OCI-M2 (cell line): ENCODE data around the gene SMOC1.

Experiments used
- DNase-seq: peaks from one replicate; lab custom pipeline; 2025; ENCODE audit not compliant: unreplicated experiment; lab: John Stamatoyannopoulos, UW

SMOC1 gene

GRCh38 chr14:69980457-69981425 is 101.5 kb downstream of the SMOC1 start:
- DNase-seq: no peak

- DNase-seq: no peak
These were observed 103.1 kb downstream of the SMOC1 start for GRCh38 chr14:69982220-69982839.

GRCh38 chr14:69982886-69983285 is 103.7 kb downstream of the SMOC1 start:
- no peak for DNase-seq

DNA sequence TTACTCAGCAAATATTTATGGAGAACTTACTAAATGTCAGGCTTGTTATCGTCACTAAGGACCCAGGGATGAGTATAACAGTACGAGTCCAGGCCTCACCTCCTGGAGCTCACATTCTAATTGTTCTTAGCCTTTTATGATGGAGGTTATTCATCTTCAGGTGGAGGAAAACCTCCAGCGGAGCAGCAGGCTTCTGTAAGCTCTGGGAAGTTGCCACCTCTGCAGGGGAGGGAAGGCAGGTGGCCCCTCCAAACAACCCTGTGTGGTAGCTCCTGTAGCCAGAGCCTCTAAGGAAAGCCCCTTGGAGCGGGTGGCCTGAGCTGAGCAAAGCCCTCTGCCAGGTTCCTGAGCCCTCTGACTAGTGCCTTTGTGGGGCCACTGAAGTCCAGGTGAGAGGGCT is 104.1 kb downstream of the SMOC1 start:
- DNase-seq: no peak

GRCh38 chr14:69985463-69985862 is 106.2 kb downstream of the SMOC1 start:
- DNase-seq: no peak

DNA sequence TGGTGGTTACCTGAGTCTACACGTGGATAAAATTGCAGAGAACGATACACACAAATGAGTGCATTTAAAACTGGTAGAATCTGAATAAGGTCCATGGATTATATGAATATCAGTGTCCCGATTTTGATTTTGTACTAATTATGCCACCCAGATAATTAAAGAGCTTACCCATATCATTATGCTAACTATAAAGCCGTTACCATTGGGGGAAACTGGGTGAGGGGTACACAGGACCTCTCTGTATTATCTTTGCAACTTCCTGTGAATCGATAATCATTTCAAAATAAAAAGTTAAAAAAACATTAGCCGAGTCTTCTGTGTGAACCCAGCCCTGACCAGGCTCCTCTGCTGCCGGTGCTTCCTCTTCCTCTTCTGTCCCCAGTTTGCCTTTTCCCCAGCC is 107.1 kb downstream of the SMOC1 start:
- no peak for DNase-seq

GRCh38 chr14:69987406-69988121 is 108.3 kb downstream of the SMOC1 start:
- no peak for DNase-seq

GRCh38 chr14:69988979-69989378 is 109.8 kb downstream of the SMOC1 start:
- DNase-seq: no peak

GRCh38 chr14:69989622-69990021 is 110.4 kb downstream of the SMOC1 start:
- DNase-seq: no peak

- DNase-seq: no peak
These were observed 111.1 kb downstream of the SMOC1 start for GRCh38 chr14:69990323-69990722.

GRCh38 chr14:69991422-69991821 is 112.2 kb downstream of the SMOC1 start:
- DNase-seq: no peak

DNA sequence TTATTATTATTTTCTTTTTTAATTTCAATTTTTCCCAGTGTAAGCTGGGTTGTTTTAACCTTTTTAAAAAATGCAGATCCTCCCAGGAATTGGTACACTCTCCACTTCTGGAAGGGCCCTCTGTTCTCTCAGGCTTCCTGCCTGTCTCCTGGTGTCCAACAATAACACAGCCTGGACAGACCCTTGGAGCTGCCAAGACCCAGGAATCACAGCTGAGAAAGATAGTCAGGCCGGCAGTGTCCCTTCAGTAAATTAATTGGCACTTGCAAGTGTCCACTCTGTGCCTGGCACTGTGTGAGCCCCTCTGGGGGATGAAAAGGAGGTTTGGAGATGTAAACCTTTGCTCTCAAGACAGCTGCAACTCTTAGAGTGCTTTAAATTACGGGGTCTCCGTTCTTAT is 113.3 kb downstream of the SMOC1 start:
- no peak for DNase-seq

DNA sequence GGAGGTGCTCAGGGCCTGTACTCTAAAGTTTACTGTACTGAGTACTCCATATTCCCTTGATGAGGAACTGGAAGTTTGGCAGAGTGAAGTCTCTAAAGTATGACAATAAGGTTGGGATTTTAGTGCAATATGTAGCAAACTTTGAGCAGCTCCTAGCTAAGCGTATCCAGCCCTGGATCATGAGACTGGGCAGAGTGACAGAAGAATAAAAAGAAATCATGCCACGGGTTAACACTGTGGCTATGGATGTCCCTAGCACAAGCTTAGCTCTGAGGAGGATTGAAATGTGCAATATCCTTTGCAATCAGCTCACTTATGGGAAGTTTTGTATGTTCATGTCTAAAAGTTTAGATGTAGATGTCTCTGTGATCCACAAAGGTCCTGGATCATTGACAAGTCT is 114.1 kb downstream of the SMOC1 start:
- no peak for DNase-seq

GRCh38 chr14:69994002-69994401 is 114.8 kb downstream of the SMOC1 start:
- no peak for DNase-seq

- DNase-seq: no peak
These were observed 117.0 kb downstream of the SMOC1 start for GRCh38 chr14:69996216-69996615.

DNA sequence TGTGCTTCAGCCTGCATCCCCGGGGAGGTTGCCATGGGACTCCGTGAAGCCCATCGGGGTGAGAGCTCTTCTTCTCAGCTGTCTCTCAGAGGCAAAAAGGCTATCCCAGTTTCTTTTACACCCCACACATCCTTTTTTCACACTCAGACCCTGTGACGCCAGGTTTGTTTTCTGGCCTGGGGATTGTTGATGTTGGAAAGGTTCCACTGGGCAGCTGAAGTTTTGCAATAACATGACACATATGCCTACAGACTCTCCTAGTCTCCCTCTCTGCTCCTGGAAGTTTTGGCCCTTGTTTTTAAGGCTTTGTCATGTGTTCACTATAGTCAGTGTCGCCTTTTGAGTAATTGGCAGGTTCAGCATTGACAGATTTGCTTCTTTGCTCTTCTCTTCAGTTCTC is 118.6 kb downstream of the SMOC1 start:
- DNase-seq: no peak

GRCh38 chr14:69999261-69999674 is 120.1 kb downstream of the SMOC1 start:
- DNase-seq: no peak

DNA sequence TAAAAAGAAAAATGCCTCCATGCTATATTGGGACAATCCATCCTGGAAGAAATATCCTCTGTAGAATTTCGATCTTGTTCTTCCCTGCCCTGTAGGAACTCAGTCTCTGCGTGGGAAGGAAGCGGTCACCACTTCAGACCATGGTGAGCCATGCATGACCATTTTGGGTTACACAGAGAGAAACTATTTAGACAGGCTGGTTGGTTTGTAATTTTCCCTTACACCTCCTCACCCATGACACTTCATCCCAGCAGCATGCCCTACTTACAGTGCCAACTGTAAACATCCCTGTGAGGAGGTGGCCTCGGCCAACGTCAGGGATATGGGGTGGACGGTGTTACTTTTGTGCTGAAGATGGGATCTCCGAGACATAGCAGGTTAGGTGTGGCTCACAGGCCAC is 121.4 kb downstream of the SMOC1 start:
- DNase-seq: no peak

DNA sequence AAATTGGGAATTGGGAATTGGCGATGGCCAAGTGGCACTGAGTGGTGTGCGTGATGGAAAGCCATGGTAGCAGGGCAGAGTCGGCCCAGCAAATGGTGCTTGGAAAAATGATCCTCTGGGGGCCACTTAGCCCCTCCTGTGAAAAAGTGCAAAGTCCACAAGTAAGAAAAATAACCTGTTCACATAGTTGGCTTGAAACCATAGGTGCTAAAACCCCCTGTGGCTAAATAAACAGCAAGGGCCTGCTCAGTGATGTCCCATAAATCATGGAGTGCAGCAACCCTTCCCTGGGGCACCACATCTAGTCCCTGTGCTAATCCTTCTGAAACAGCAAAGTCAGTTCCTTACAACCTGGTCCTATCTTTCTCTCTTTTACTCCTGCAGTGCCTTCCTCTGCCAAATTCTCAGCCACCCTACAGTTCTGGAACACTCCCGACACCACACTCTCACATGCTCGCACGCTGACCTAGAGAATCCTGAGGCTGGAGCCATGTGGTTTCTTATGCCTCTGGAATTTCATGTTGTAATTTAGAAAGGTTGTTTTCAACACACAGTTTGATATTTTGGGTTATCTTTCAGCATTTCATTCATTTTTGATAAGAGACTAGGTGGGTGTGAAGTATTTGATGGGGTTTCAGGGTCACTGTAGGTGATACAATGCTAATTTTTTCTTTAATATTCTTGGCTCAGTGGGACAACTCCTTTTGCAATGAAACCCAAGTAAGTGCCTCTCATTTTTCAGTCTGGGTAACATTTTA is 123.6 kb downstream of the SMOC1 start:
- DNase-seq: no peak

DNA sequence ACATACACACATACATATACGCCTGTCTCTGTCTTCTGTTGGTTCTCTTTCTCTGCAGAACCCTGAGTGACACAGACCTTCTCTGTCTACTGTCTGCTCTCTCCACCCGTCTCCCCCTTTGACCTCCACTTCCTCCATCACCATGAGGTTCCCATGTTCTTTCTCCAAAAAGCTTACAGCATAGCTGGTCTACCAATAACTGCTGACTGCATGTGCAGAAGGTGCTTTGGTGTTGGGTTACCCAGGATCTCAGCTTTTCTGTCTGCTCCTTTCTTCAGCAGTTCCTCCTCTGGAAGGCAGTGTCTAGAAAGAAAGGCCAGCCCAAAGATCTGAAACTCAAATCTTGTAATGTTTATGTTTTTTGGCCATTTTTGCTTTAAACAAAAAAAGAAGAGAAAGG is 125.6 kb downstream of the SMOC1 start:
- DNase-seq: no peak

DNA sequence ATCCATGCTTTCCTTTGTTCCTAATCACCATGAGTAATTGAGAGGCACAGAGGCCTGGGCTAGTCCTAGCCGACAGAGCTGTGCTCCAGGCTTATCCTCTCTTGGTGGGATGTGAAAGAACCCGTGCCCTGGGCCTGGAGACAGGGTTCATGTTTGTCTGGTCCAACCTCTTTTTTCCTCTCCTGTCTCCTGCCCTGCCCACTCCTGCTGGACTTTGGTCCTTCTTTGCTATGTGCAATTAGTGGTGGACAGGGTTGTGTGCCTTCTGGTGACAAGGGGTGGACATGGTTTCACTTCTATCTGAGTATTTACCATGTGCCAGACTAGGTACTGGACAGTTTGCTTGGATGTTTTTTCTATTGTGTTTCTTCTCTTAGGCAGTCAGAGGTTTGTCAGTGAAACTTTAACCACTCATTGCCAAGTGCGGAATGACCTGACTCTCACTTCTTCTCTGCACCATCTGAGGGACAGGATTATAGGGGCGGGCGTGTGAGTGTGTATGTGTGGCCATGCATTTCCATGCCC is 126.1 kb downstream of the SMOC1 start:
- DNase-seq: no peak
